OCI-LY3 (cell line): ENCODE measurements around the gene MRPL38.

ENCODE experiments used
- CTCF ChIP-seq: fragments of 200-600, 300-600 bp; sonication (generic); IDR thresholded peaks from 2 replicates; pipeline ENCODE4 v1.5.1; 2014; ENCODE audit warnings: antibody characterized with exemption, low read length, low read depth
- EZH2phosphoT487 ChIP-seq: fragments of 200-600 bp; shearing (Covaris generic); IDR thresholded peaks from 2 replicates; pipeline ENCODE4 v1.6.1; 2018; ENCODE audit warnings: antibody characterized with exemption, mixed run types, low read depth

- no peak for TF ChIP-seq CTCF
- TF ChIP-seq EZH2phosphoT487: no peak
Observed at GRCh38 chr17:75897160-75898019, 7.3 kb downstream of the MRPL38 start.
